ENCODE data around the gene OLFM2. TPM values are rescaled to one million over a fixed set of nuclear protein-coding genes. Genes with fewer than 3 reads are reported as not detected.

Gene OLFM2
- total RNA-seq, 1 donor from 2014 or later: 86.4 TPM

Small RNAs within 50 kb of the gene (small RNA-seq; reads per million reads assigned to genes)
- gene RF00156: not detected

Other genes with a start within 250 kb of the OLFM2 start
- gene ZNF846, start 167.8 kb downstream of the OLFM2 start, total RNA-seq: 17.1 TPM
- gene FBXL12, start 117.4 kb downstream of the OLFM2 start, total RNA-seq: 6.5 TPM
- gene UBL5, start 108.6 kb downstream of the OLFM2 start, total RNA-seq: 97.4 TPM
- 67.3 TPM for gene PIN1, start 101.2 kb downstream of the OLFM2 start, total RNA-seq
- 0.82 TPM for gene COL5A3, start 74.0 kb upstream of the OLFM2 start, total RNA-seq
- gene RDH8, start 77.0 kb upstream of the OLFM2 start, total RNA-seq: not detected
- gene SHFL, start 149.8 kb upstream of the OLFM2 start, total RNA-seq: 3.3 TPM
- gene ANGPTL6, start 166.2 kb upstream of the OLFM2 start, total RNA-seq: not detected
- gene PPAN, start 169.8 kb upstream of the OLFM2 start, total RNA-seq: 15.1 TPM
- gene P2RY11, start 175.2 kb upstream of the OLFM2 start, total RNA-seq: 4.1 TPM
- 108 TPM for gene EIF3G, start 183.4 kb upstream of the OLFM2 start, total RNA-seq

Measured in frontal cortex (tissue), 1 donor.